Loucy (cell line): ENCODE results near the gene RAVER2.

Experiments used
- H2AFZ ChIP-seq: fragments of 200-600 bp; sonication (generic); 2 replicates; pipeline ENCODE4 v1.6.0; 2016; ENCODE audit warnings: antibody characterized with exemption, mild to moderate bottlenecking, low read length, moderate library complexity
- H3F3A ChIP-seq: fragments of 200-600 bp; 2 replicates; pipeline ENCODE4 v1.6.0; 2016; ENCODE audit warnings: antibody characterized with exemption, low read depth, mild to moderate bottlenecking
- H3K27me3 ChIP-seq: fragments of 200-600 bp; sonication (generic); 2 replicates; pipeline ENCODE4 v1.6.1; 2014; ENCODE audit warnings: low read length, mild to moderate bottlenecking; ENCODE audit not compliant: insufficient read depth, poor library complexity, severe bottlenecking
- H3K36me3 ChIP-seq: fragments of 200-600 bp; sonication (generic); 2 replicates; pipeline ENCODE4 v1.6.1; 2016; ENCODE audit warnings: low read length; ENCODE audit not compliant: insufficient read depth
- H3K4me1 ChIP-seq: fragments of 200-600 bp; sonication (generic); 2 replicates; pipeline ENCODE4 v1.5.1; 2014; ENCODE audit warnings: low read length, mild to moderate bottlenecking; ENCODE audit not compliant: insufficient read depth, poor library complexity, severe bottlenecking
- H3K4me2 ChIP-seq: fragments of 200-600 bp; sonication (generic); 2 replicates; pipeline ENCODE4 v1.6.0; 2014; ENCODE audit warnings: antibody characterized with exemption, low read length, low read depth, mild to moderate bottlenecking; ENCODE audit not compliant: poor library complexity, severe bottlenecking
- H3K4me3 ChIP-seq: fragments of 200-600 bp; sonication (generic); 2 replicates; pipeline ENCODE4 v1.5.1; 2014; ENCODE audit warnings: low read length, mild to moderate bottlenecking, mixed read lengths; ENCODE audit not compliant: poor library complexity, severe bottlenecking
- H3K79me2 ChIP-seq: fragments of 200-600 bp; sonication (generic); 2 replicates; pipeline ENCODE4 v1.6.1; 2014; ENCODE audit warnings: low read length; ENCODE audit not compliant: insufficient read depth
- H3K9ac ChIP-seq: fragments of 200-600 bp; sonication (generic); 2 replicates; pipeline ENCODE4 v1.6.0; 2014; ENCODE audit warnings: mild to moderate bottlenecking, low read depth, low read length, moderate library complexity; ENCODE audit not compliant: poor library complexity, severe bottlenecking
- H3K9me2 ChIP-seq: fragments of 200-600 bp; sonication (generic); replicated peaks from 2 replicates; pipeline ENCODE4 v1.6.1; 2016; ENCODE audit warnings: low read depth, low read length, mixed read lengths
- H3K9me3 ChIP-seq: fragments of 200-600 bp; sonication (generic); 2 replicates; pipeline ENCODE4 v1.6.1; 2014; ENCODE audit warnings: mild to moderate bottlenecking, antibody characterized with exemption, low read length, low read depth; ENCODE audit not compliant: insufficient read depth
- H4K20me1 ChIP-seq: fragments of 200-600 bp; sonication (generic); 2 replicates; pipeline ENCODE4 v1.6.0; 2014; ENCODE audit warnings: antibody characterized with exemption, low read length, mild to moderate bottlenecking; ENCODE audit not compliant: insufficient read depth, poor library complexity, severe bottlenecking
- CTCF ChIP-seq: fragments of 200-600 bp; sonication (generic); conservative IDR thresholded peaks from 2 replicates; pipeline ENCODE4 v1.5.1; 2014; ENCODE audit warnings: mild to moderate bottlenecking, antibody characterized with exemption, low read length
- EZH2phosphoT487 ChIP-seq: fragments of 200-600 bp; IDR thresholded peaks from 2 replicates; pipeline ENCODE4 v1.6.1; 2018; ENCODE audit warnings: antibody characterized with exemption, mild to moderate bottlenecking, moderate library complexity, borderline replicate concordance

Gene RAVER2

GRCh38 chr1:64836802-64837201 lies 91.9 kb downstream of the RAVER2 start:
- Histone ChIP-seq H2AFZ (no peak overlapping the region), H3K79me2 (no peaks in the 10 kb centered on the region), H3K9me3 (no peaks in the 10 kb centered on the region), H3K27me3 (no peaks in the 10 kb centered on the region), H3K9me2 (no peaks in the 10 kb centered on the region), H3K4me2 (no peak overlapping the region), H3K36me3 (peaks cover 96% of the 10 kb centered on the region), H3K4me3 (no peak overlapping the region), H3K9ac (no peak overlapping the region), H4K20me1 (no peaks in the 10 kb centered on the region), H3K4me1 (no peaks in the 10 kb centered on the region), H3F3A (no peaks in the 10 kb centered on the region)
- TF ChIP-seq CTCF (no peak), EZH2phosphoT487 (no peak)

- H3K4me3 ChIP-seq = no peak overlapping the region
- H2AFZ ChIP-seq = no peak overlapping the region
- no peaks in the 10 kb centered on the region for H3K4me1 ChIP-seq
- no peaks in the 10 kb centered on the region for H3K9me2 ChIP-seq
- no peak for TF ChIP-seq EZH2phosphoT487
- no peak for TF ChIP-seq CTCF
- no peaks in the 10 kb centered on the region for H3K9me3 ChIP-seq
- H3K9ac ChIP-seq = no peak overlapping the region
- no peaks in the 10 kb centered on the region for H3K27me3 ChIP-seq
- H4K20me1 ChIP-seq = no peaks in the 10 kb centered on the region
- H3K4me2 ChIP-seq = no peak overlapping the region
- no peaks in the 10 kb centered on the region for H3K79me2 ChIP-seq
- H3F3A ChIP-seq = no peaks in the 10 kb centered on the region
- H3K36me3 ChIP-seq = peaks cover 86% of the 10 kb centered on the region; the same call in 1 of the 2 replicates
These were observed 93.6 kb downstream of the RAVER2 start for GRCh38 chr1:64838486-64838885.

GRCh38 chr1:64839261-64839660 lies 94.4 kb downstream of the RAVER2 start:
- no peaks in the 10 kb centered on the region for H3F3A ChIP-seq
- no peak overlapping the region for H3K4me2 ChIP-seq
- no peak overlapping the region for H2AFZ ChIP-seq
- H4K20me1 ChIP-seq = no peaks in the 10 kb centered on the region
- H3K36me3 ChIP-seq = peaks cover 86% of the 10 kb centered on the region; the same call in 1 of the 2 replicates
- H3K4me1 ChIP-seq = no peaks in the 10 kb centered on the region
- no peaks in the 10 kb centered on the region for H3K9me2 ChIP-seq
- no peaks in the 10 kb centered on the region for H3K27me3 ChIP-seq
- no peak overlapping the region for H3K4me3 ChIP-seq
- no peak overlapping the region for H3K9ac ChIP-seq
- no peaks in the 10 kb centered on the region for H3K79me2 ChIP-seq
- TF ChIP-seq EZH2phosphoT487 (no peak), CTCF (no peak)
- no peaks in the 10 kb centered on the region for H3K9me3 ChIP-seq
